K562 (cell line): ENCODE data around the gene ATL1. TPM values are rescaled to one million over a fixed set of nuclear protein-coding genes. Genes with fewer than 3 reads are reported as not detected.

Experiments used
- EZH2 ChIP-seq: IDR thresholded peaks from 2 replicates; pipeline ENCODE4 v1.6.1; 2012; ENCODE audit warnings: low read depth, mild to moderate bottlenecking, inconsistent platforms, low read length, borderline replicate concordance
- HDGF ChIP-seq: fragments of 450-650 bp; IDR thresholded peaks from 2 replicates; pipeline ENCODE4 v1.6.1; 2016
- HOXB6 ChIP-seq: fragments of 250-450 bp; sonication (Bioruptor Pico); IDR thresholded peaks from 2 replicates; pipeline ENCODE4 v1.5.1; 2022; ENCODE audit warnings: mild to moderate bottlenecking, borderline replicate concordance
- KHSRP ChIP-seq: fragments of 450-650 bp; IDR thresholded peaks from 2 replicates; pipeline ENCODE4 v1.6.1; 2017
- MAZ ChIP-seq, 2 experiments: fragments of 450-650 bp in 1 of 2; sonication (generic) in 1 of 2; formaldehyde crosslinking; IDR thresholded peaks in 1 of 2; conservative IDR thresholded peaks in 1 of 2; 2 replicates each; pipeline versions ENCODE4 v1.4.0 to v1.5.0; 2020; ENCODE audit warnings: mild to moderate bottlenecking in 1 of 2, missing genetic modification reagents in 1 of 2
- MTA2 ChIP-seq: fragments of 450-650 bp; IDR thresholded peaks from 2 replicates; pipeline ENCODE4 v1.6.1; 2016; ENCODE audit warnings: low read depth
- MTA3 ChIP-seq: fragments of 450-650 bp; formaldehyde crosslinking; IDR thresholded peaks from 2 replicates; pipeline ENCODE4 v1.6.1; 2017; ENCODE audit warnings: mild to moderate bottlenecking, borderline replicate concordance
- NFE2 ChIP-seq: IDR thresholded peaks from 2 replicates; pipeline ENCODE4 v1.6.1; 2014; ENCODE audit warnings: antibody characterized with exemption, low read depth
- NFXL1 ChIP-seq: fragments of 450-650 bp; formaldehyde crosslinking; IDR thresholded peaks from 2 replicates; pipeline ENCODE4 v1.4.0; 2021; ENCODE audit warnings: mild to moderate bottlenecking
- POLR3A ChIP-seq: IDR thresholded peaks from 2 replicates; pipeline ENCODE4 v1.6.1; 2011; ENCODE audit warnings: borderline replicate concordance, mild to moderate bottlenecking, moderate library complexity; ENCODE audit not compliant: insufficient read length, insufficient read depth; ENCODE audit errors: extremely low read depth
- RAD51 ChIP-seq: fragments of 450-650 bp; IDR thresholded peaks from 2 replicates; pipeline ENCODE4 v1.7.1; 2016; ENCODE audit warnings: low read depth, mild to moderate bottlenecking, borderline replicate concordance
- RFX7 ChIP-seq: fragments of 250-450 bp; sonication (Bioruptor Pico); IDR thresholded peaks from 2 replicates; pipeline ENCODE4 v1.5.1; 2021; ENCODE audit warnings: mild to moderate bottlenecking
- RUNX1 ChIP-seq: sonication (generic); IDR thresholded peaks from 2 replicates; pipeline ENCODE4 v1.6.1; 2016; ENCODE audit warnings: antibody characterized with exemption, low read depth
- TSHZ1 ChIP-seq: fragments of 250-450 bp; sonication (Bioruptor Pico); IDR thresholded peaks from 2 replicates; pipeline ENCODE4 v1.4.0; 2020; ENCODE audit warnings: mild to moderate bottlenecking, moderate library complexity
- ZNF24 ChIP-seq: fragments of 450-650 bp; IDR thresholded peaks from 2 replicates; pipeline ENCODE4 v1.6.1; 2016
- ZSCAN32 ChIP-seq: fragments of 450-650 bp; formaldehyde crosslinking; IDR thresholded peaks from 2 replicates; pipeline ENCODE4 v1.4.0; 2020; ENCODE audit warnings: mild to moderate bottlenecking, moderate library complexity
- polyA plus RNA-seq, 8 experiments: library from polyadenylated mRNA; depleted of rRNA in 4 of 8; stranded (reverse) in 5 of 8; unstranded in 3 of 8; fragments of >200 nt; fragmentation: Nextera tagmentation in 2 of 8; fragmentation: Illumina TruSeq in 1 of 8; extraction: Ambion mirVana in 2 of 8; extraction: Trizol in 1 of 8; gene quantifications; 2 replicates each; pipeline versions ENCODE4 v1.2.1 to v1.2.3, GENCODE V29; 2011 to 2014; ENCODE audit warnings: inconsistent platforms in 1 of 8, missing spikeins in 1 of 8
- total RNA-seq, 7 experiments: library from RNA; depleted of rRNA in 6 of 7; stranded (reverse); fragments of >200 nt in 6 of 7; fragmentation: Illumina TruSeq in 2 of 7; extraction: Trizol in 2 of 7; gene quantifications; 2 replicates each; pipeline versions ENCODE4 v1.2.1 to v1.2.3, GENCODE V29; 2011 to 2021; ENCODE audit warnings: low replicate concordance in 1 of 7
- TF ChIP-seq, protein P1 (sequence below): sonication (generic); IDR thresholded peaks from 2 replicates; pipeline ENCODE4 v1.6.1; 2016
- TF ChIP-seq, protein P2 (sequence below): sonication (generic); formaldehyde crosslinking; IDR thresholded peaks from 2 replicates; pipeline ENCODE4 v1.8.0; 2023; ENCODE audit warnings: mild to moderate bottlenecking, missing genetic modification reagents
- TF ChIP-seq, protein P3 (sequence below): fragments of 250-450 bp; sonication (Bioruptor Pico); IDR thresholded peaks from 2 replicates; pipeline ENCODE4 v1.5.0; 2020; ENCODE audit warnings: mild to moderate bottlenecking

ATL1 gene
- total and polyA plus RNA-seq, 9 of the 15 experiments (the other 6 are each of a cell fraction or from before 2014, with no cell fraction given): 0.04 to 0.16 (median 0.07) TPM; not detected in 4

DNA sequence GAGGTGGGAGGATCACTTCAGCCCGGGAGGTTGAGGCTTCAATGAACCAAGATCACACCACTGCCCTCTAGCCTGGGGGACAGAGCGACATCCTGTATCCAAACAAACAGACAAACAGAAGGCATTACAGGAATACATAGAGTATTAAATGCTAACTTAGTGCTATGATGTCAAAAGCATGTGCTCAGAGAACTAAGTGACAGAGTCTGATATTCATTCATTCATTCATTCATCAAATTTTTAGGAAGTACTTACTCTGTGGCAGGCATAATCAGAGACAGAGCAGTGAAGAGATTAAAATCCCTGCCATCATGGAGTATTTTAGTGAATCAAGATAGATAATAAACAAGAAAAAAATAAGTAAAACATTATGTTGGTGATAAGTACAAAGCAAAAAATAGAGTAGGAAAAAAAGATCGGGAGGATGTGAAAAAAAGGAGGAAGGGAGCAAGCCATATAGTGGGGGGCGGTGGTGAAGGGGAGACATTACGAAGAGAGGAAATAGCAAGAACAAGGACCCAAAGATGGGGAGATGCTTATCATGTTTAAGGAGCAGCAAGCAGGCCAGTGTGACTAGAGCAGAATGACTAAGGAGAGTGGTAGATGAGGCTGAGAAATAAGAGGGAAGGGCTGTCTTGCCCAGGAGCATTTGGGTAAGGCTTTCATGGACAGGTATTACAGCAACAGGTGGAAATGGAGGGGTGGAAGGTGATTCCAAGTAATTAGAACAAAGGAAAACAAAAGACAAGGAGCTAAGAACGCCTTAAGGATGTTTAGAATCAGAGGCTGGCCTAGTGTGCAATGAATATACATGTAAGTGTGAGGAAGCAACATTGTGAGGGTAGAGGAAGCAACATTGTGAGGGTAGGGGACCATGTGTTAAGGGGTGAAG, 30.4 kb upstream of the ATL1 start (continued):
- TF ChIP-seq, protein P1, sequence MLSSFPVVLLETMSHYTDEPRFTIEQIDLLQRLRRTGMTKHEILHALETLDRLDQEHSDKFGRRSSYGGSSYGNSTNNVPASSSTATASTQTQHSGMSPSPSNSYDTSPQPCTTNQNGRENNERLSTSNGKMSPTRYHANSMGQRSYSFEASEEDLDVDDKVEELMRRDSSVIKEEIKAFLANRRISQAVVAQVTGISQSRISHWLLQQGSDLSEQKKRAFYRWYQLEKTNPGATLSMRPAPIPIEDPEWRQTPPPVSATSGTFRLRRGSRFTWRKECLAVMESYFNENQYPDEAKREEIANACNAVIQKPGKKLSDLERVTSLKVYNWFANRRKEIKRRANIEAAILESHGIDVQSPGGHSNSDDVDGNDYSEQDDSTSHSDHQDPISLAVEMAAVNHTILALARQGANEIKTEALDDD: peak; percentile 65
- 0 out of 2 replicates have a peak, but pooled peaks have one; percentile 46 for TF ChIP-seq HDGF
- TF ChIP-seq NFXL1: no peak
- no peak for TF ChIP-seq RAD51
- TF ChIP-seq EZH2: no peak
- TF ChIP-seq RUNX1: no peak
- TF ChIP-seq, protein P2, sequence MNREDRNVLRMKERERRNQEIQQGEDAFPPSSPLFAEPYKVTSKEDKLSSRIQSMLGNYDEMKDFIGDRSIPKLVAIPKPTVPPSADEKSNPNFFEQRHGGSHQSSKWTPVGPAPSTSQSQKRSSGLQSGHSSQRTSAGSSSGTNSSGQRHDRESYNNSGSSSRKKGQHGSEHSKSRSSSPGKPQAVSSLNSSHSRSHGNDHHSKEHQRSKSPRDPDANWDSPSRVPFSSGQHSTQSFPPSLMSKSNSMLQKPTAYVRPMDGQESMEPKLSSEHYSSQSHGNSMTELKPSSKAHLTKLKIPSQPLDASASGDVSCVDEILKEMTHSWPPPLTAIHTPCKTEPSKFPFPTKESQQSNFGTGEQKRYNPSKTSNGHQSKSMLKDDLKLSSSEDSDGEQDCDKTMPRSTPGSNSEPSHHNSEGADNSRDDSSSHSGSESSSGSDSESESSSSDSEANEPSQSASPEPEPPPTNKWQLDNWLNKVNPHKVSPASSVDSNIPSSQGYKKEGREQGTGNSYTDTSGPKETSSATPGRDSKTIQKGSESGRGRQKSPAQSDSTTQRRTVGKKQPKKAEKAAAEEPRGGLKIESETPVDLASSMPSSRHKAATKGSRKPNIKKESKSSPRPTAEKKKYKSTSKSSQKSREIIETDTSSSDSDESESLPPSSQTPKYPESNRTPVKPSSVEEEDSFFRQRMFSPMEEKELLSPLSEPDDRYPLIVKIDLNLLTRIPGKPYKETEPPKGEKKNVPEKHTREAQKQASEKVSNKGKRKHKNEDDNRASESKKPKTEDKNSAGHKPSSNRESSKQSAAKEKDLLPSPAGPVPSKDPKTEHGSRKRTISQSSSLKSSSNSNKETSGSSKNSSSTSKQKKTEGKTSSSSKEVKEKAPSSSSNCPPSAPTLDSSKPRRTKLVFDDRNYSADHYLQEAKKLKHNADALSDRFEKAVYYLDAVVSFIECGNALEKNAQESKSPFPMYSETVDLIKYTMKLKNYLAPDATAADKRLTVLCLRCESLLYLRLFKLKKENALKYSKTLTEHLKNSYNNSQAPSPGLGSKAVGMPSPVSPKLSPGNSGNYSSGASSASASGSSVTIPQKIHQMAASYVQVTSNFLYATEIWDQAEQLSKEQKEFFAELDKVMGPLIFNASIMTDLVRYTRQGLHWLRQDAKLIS (CRISPR knock-in tag): no peak
- TF ChIP-seq MTA2: no peak
- TF ChIP-seq HOXB6 (CRISPR knock-in tag): no peak
- peak; percentile 69 for TF ChIP-seq NFE2
- TF ChIP-seq RFX7 (CRISPR knock-in tag): no peak
- no peak for TF ChIP-seq MTA3
- no peak for TF ChIP-seq KHSRP
- TF ChIP-seq TSHZ1: no peak
- no peak for TF ChIP-seq ZSCAN32 (CRISPR knock-in tag)
- TF ChIP-seq MAZ (CRISPR knock-in tag; conservative IDR thresholded peaks at IDR 0.05 in 1 of 2, IDR thresholded peaks at IDR 0.05 in 1 of 2): no peak
- TF ChIP-seq, protein P3, sequence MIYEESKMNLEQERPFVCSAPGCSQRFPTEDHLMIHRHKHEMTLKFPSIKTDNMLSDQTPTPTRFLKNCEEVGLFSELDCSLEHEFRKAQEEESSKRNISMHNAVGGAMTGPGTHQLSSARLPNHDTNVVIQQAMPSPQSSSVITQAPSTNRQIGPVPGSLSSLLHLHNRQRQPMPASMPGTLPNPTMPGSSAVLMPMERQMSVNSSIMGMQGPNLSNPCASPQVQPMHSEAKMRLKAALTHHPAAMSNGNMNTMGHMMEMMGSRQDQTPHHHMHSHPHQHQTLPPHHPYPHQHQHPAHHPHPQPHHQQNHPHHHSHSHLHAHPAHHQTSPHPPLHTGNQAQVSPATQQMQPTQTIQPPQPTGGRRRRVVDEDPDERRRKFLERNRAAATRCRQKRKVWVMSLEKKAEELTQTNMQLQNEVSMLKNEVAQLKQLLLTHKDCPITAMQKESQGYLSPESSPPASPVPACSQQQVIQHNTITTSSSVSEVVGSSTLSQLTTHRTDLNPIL (CRISPR knock-in tag): no peak
- peak; percentile 36; the same call in 1 of the 2 replicates for TF ChIP-seq ZNF24
- no peak for TF ChIP-seq POLR3A
